HG02885 (cell line): Measurements from ENCODE around the gene CISTR.
"Not testable (repeated sequence)": the region's sequence is repeated elsewhere in the genome, so short reads cannot be mapped to it uniquely, and the experiment has no call there.

Source experiments
- ATAC-seq: cut with Tn5 transposase; IDR thresholded peaks from one replicate; pipeline ENCODE4 v1.9.1; 2021; ENCODE audit warnings: mild to moderate bottlenecking; ENCODE audit not compliant: unreplicated experiment, poor library complexity

The CISTR gene

GRCh38 chr12:53751336-53752191 is at the start of gene CISTR:
TSS of gene CISTR (minus strand) at chr12:53751979.
- ATAC-seq, result no peak

- no peak for ATAC-seq
Measured at GRCh38 chr12:53798575-53798974, 46.8 kb upstream of the CISTR start.

- no peak for ATAC-seq
Measured at GRCh38 chr12:53795927-53796326, 44.1 kb upstream of the CISTR start.

GRCh38 chr12:53793221-53793620 is 41.4 kb upstream of the CISTR start:
- no peak for ATAC-seq

- no peak for ATAC-seq
Measured at GRCh38 chr12:53791735-53792326, 40.1 kb upstream of the CISTR start.

- no peak for ATAC-seq
Measured at GRCh38 chr12:53789570-53789969, 37.8 kb upstream of the CISTR start.

GRCh38 chr12:53788892-53789291 is 37.1 kb upstream of the CISTR start:
- ATAC-seq, result no peak

- no peak for ATAC-seq
Measured at GRCh38 chr12:53786411-53786810, 34.6 kb upstream of the CISTR start.

- ATAC-seq, result no peak
Measured at GRCh38 chr12:53785161-53785560, 33.4 kb upstream of the CISTR start.

- ATAC-seq, result no peak
Measured at GRCh38 chr12:53782093-53782703, 30.4 kb upstream of the CISTR start.

GRCh38 chr12:53781228-53781801 is 29.5 kb upstream of the CISTR start:
- ATAC-seq, result no peak

GRCh38 chr12:53780323-53780722 is 28.5 kb upstream of the CISTR start:
- no peak for ATAC-seq

- ATAC-seq, result not testable (repeated sequence)
Measured at GRCh38 chr12:53779679-53780078, 27.9 kb upstream of the CISTR start.

GRCh38 chr12:53777936-53778644 is 26.3 kb upstream of the CISTR start:
- no peak for ATAC-seq

GRCh38 chr12:53777412-53777811 is 25.6 kb upstream of the CISTR start:
- ATAC-seq, result no peak

GRCh38 chr12:53776872-53777271 is 25.1 kb upstream of the CISTR start:
- no peak for ATAC-seq

GRCh38 chr12:53775478-53776145 is 23.8 kb upstream of the CISTR start:
- no peak for ATAC-seq

- ATAC-seq, result no peak
Measured at GRCh38 chr12:53770281-53770680, 18.5 kb upstream of the CISTR start.

- ATAC-seq, result no peak
Measured at GRCh38 chr12:53768976-53769375, 17.2 kb upstream of the CISTR start.

GRCh38 chr12:53766881-53767280 is 15.1 kb upstream of the CISTR start:
- no peak for ATAC-seq
